Mucosa of rectum (tissue), 2 donors: ENCODE results near the gene NUS1.
"Not testable (repeated sequence)": the region's sequence is repeated elsewhere in the genome, so short reads cannot be mapped to it uniquely, and the experiment has no call there.

ENCODE experiments used
- H3K27ac ChIP-seq, 2 donors: one replicate each; pipeline ENCODE4 v1.7.0; 2013; ENCODE audit warnings: inconsistent platforms in 2 of 2, low read depth in 2 of 2, low read length in 2 of 2
- H3K27me3 ChIP-seq, 2 donors: one replicate each; pipeline ENCODE4 v1.7.0; 2013; ENCODE audit warnings: low read length in 2 of 2; ENCODE audit not compliant: control insufficient read depth in 2 of 2, insufficient read depth in 2 of 2
- H3K36me3 ChIP-seq, 2 donors: one replicate each; pipeline ENCODE4 v1.7.0; 2013; ENCODE audit warnings: low read length in 2 of 2; ENCODE audit not compliant: control insufficient read depth in 2 of 2, insufficient read depth in 2 of 2
- H3K4me1 ChIP-seq, 2 donors: one replicate each; pipeline ENCODE4 v1.7.0; 2013; ENCODE audit warnings: low read length in 2 of 2, mild to moderate bottlenecking in 1 of 2; ENCODE audit not compliant: control insufficient read depth in 2 of 2, insufficient read depth in 2 of 2
- H3K4me3 ChIP-seq, 2 donors: one replicate each; pipeline ENCODE4 v1.7.0; 2013; ENCODE audit warnings: low read length in 2 of 2
- H3K9ac ChIP-seq, 2 donors: one replicate each; pipeline ENCODE4 v1.7.0; 2013; ENCODE audit warnings: low read length in 2 of 2, low read depth in 1 of 2, mild to moderate bottlenecking in 1 of 2
- H3K9me3 ChIP-seq, 2 donors: one replicate each; pipeline ENCODE4 v1.7.0; 2013; ENCODE audit warnings: low read length in 2 of 2; ENCODE audit not compliant: control insufficient read depth in 2 of 2
- donor health status: healthy.
- donor health status: Normal muscosa, but diverticular disease.

Gene NUS1

DNA sequence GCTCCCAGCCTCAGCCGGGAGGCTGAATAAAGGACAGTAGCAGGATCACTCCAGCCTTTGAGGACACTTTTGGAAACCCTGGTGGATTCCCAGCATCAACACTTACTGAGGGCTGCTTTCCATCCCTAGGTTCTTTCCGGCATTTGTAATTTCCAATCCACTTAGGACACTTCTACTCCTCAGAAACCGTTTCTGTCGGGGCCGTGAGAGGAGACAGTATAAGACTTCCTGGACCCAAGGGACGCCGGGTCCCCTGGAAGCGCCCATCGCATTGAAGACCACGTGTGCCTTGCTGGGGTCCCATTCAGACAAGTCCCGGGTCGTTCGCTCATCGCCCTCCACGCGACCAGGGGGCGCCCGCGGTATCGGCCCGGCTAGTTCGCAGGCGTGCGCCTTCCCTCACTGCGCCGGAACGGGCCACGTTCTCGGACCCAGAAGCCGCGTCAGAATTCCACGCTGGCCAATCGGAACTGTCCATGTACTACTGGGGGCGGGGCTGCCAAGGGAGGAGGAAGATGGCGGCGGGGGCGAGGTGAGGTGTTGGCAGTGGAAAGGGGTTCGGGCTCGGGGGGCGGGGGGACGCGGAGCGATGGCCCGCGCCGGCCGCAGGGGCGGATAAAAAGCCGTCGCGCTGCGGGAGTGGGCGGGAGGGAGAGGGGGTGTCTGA, at the start of gene NUS1:
TSS of gene NUS1 (plus strand) at position 479 of the 667 bp plus-strand sequence. CDS start 202 bp downstream, outside the sequence.
- Histone ChIP-seq H3K36me3 (peaks cover 0 to 2% of the 10 kb centered on the region in 2 donors), H3K27ac (no peak within 1 kb of the TSS), H3K9me3 (no peaks in the 10 kb centered on the region), H3K4me3 (peak within 1 kb of the TSS; percentile 82 to 88), H3K27me3 (no peaks in the 10 kb centered on the region), H3K4me1 (peaks cover 17 to 18% of the 10 kb centered on the region in 2 donors), H3K9ac (peak within 1 kb of the TSS; percentile 72 to 76)

DNA sequence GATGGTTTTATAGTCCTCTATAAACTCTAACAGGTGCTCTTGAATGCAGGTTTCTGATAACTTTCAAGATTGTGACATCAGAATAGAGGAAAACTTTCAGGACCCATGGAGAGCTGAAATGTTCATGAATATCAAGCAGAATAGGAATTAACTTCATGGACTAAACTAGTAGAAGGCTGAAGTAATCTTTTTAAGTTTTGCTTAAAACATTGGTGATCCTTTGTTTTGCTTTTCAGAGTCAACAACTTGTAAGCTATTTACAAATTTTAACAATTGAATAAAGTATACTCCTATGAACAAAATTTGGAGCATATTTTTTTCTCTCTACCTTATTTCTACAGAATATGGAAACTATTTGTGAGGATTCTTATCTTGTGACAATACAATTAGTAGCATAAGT, 47.7 kb upstream of the NUS1 start:
- Histone ChIP-seq H3K27ac (no peak overlapping the region), H3K4me1 (no peaks in the 10 kb centered on the region), H3K9me3 (peaks cover 2 to 3% of the 10 kb centered on the region in 2 donors), H3K27me3 (no peaks in the 10 kb centered on the region), H3K9ac (no peak overlapping the region), H3K4me3 (no peak overlapping the region), H3K36me3 (no peaks in the 10 kb centered on the region)

DNA sequence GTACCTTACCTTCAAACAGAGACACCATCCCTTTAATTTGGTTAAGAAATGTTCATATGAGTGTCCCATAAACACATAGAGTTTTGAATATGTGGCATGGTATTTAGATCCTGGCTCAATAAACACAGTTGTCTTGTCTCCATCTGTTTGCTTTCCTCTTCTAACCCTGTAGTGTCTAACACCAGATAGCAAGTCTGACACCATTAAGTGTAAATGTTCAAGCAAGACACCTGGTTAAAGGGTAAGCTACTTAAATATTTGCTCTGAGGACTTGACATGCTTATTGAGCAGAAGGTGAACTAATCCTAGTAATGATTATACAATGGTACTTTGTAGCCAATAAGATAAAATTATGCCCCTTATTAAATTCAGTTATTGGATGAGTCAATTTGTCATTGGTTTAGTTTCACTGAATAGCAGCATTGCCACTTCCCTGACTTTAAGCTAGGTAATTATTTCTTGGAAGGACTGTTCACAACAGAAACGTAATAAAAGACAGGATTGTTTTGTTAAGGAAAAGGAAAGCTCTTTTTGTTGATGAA, 46.1 kb upstream of the NUS1 start:
- no peak overlapping the region for H3K27ac ChIP-seq

DNA sequence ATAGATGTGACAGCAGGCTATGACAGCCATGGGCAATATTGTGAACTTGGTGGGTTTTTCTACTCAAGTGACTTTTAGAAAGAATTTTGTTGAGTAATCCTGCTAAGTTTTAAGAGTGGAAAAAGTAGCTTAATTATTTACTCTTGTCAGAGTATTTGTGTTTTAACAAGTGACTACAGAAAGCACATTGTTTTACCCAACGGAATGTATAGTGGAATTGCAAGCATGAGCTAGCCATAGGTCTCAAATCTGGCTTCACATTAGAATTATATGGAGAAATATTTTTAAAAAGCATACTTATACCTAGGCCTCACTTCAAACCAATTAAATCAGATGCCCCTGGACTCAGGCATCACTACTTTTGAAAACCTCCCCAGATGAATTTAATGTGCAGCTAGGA, 37.5 kb upstream of the NUS1 start:
- H3K4me3 ChIP-seq = no peak overlapping the region
- no peaks in the 10 kb centered on the region for H3K4me1 ChIP-seq
- H3K9me3 ChIP-seq = no peaks in the 10 kb centered on the region
- no peak overlapping the region for H3K9ac ChIP-seq
- no peak overlapping the region for H3K27ac ChIP-seq
- no peaks in the 10 kb centered on the region for H3K27me3 ChIP-seq
- H3K36me3 ChIP-seq = no peaks in the 10 kb centered on the region

More for the DNA sequence above, 46.1 kb upstream of the NUS1 start:
- Histone ChIP-seq H3K27me3 (no peaks in the 10 kb centered on the region), H3K36me3 (no peaks in the 10 kb centered on the region), H3K4me3 (no peak overlapping the region), H3K9ac (no peak overlapping the region), H3K4me1 (no peaks in the 10 kb centered on the region), H3K9me3 (peaks cover 0 to 2% of the 10 kb centered on the region in 2 donors)

DNA sequence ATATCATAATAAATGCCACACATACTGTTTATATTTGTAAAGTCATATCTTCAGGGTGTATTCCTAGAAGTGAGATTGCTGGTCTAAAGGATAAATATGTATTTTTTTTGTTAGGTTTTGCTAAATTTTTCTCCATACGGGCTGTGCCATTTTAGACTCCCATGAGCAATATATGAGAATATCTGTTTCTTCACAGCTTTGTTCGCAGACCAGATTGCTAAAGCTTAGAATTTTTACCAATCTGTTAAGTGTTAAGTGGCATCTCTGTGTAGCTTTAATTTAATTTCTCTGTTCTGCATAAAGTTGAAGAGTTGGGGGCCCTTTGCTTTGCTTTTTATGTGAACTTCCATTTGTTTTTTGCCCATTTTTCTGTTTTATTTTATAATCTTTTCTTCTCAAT, 32.3 kb upstream of the NUS1 start:
- Histone ChIP-seq H3K4me1 (no peaks in the 10 kb centered on the region), H3K9ac (no peak overlapping the region), H3K27ac (no peak overlapping the region), H3K4me3 (no peak overlapping the region), H3K9me3 (no peaks in the 10 kb centered on the region), H3K27me3 (no peaks in the 10 kb centered on the region), H3K36me3 (no peaks in the 10 kb centered on the region)

DNA sequence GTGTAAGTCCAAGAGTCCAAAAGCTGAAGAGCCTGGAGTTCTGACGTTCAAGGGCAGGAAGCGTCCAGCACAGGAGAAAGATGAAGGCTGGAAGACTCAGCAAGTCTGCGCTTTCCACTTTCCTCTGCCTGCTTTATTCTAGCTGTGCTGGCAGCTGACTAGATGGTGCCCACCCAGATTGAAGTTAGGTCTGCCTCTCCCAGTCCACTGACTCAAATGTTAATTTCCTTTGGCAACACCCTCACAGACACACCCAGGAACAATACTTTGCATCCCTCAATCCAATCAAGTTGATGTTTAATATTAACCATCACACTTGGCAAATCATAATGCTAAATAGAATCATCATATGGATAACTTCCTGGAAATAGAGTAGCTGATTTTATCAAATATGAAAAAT, 23.3 kb upstream of the NUS1 start:
- H3K36me3 ChIP-seq, H3K4me1 ChIP-seq, H3K9ac ChIP-seq, H3K4me3 ChIP-seq, H3K27me3 ChIP-seq, H3K9me3 ChIP-seq, H3K27ac ChIP-seq: not testable (repeated sequence)

DNA sequence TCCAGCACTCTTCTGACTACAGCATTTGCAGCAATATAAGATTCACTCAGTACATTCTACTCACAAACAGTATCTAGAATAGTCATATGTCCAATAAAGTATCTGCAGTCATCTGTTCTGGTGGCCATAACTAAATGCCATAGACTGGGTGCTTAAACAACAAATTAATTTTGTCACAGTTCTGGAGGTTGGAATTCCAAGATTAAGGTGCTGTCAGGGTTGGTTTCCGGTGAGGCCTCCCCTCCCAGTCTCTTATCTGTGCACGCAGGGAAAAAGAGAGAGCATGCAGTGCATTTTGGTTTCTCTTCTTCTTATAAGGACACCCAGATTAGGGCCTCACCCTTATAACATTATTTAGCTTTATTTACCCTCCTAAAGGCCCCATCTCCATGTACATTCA, 21.3 kb upstream of the NUS1 start:
- no peaks in the 10 kb centered on the region for H3K27me3 ChIP-seq
- no peak overlapping the region for H3K9ac ChIP-seq
- H3K4me1 ChIP-seq = no peaks in the 10 kb centered on the region

DNA sequence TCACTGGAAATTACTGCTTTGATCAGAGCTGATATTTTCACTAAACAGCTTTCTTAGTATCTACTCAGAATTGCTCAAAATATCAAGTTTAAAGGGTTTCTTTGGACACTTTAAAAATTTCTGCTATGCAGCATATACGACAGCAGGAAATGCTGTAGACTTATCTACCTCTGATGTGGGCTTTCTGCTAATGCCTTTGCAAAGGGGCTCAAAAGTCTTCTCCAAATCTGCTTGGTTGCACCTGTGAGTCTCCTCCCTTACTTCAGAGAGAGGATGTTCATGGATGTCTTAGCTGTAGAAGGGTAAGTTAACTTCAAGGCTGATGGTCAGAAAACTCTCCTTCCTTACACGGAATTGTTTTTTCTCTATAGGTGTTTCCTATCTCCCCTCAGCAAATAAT, 19.9 kb upstream of the NUS1 start:
- no peaks in the 10 kb centered on the region for H3K4me1 ChIP-seq
- H3K9ac ChIP-seq = no peak overlapping the region
- no peaks in the 10 kb centered on the region for H3K27me3 ChIP-seq
- H3K36me3 ChIP-seq = no peaks in the 10 kb centered on the region
- no peaks in the 10 kb centered on the region for H3K9me3 ChIP-seq
- no peak overlapping the region for H3K4me3 ChIP-seq
- H3K27ac ChIP-seq = no peak overlapping the region

More for the DNA sequence above, 21.3 kb upstream of the NUS1 start:
- Histone ChIP-seq H3K36me3 (no peaks in the 10 kb centered on the region), H3K9me3 (no peaks in the 10 kb centered on the region), H3K4me3 (no peak overlapping the region), H3K27ac (no peak overlapping the region)

DNA sequence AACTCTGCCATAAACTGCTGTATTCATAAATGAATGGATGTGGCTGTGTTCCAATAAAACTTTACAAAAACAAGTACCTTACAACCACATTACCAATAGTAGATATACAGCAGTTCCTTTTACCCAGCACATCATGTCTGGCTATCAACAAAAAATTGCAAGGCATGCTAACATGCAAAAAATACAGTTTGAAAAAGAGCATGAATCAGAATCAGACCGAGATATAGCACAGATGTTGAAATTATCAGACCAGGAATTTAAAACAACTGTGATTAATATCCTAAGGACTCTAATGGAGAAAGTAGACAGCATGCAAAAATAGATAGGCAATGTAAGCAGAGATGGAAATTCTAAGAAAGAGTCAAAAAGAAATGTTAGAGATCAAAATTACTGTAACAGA, 8.4 kb upstream of the NUS1 start:
- H3K36me3 ChIP-seq = no peaks in the 10 kb centered on the region
- H3K27ac ChIP-seq = no peak overlapping the region
- H3K9ac ChIP-seq = no peak overlapping the region
- no peaks in the 10 kb centered on the region for H3K4me1 ChIP-seq
- no peaks in the 10 kb centered on the region for H3K27me3 ChIP-seq
- H3K9me3 ChIP-seq = no peaks in the 10 kb centered on the region
- H3K4me3 ChIP-seq = no peak overlapping the region

DNA sequence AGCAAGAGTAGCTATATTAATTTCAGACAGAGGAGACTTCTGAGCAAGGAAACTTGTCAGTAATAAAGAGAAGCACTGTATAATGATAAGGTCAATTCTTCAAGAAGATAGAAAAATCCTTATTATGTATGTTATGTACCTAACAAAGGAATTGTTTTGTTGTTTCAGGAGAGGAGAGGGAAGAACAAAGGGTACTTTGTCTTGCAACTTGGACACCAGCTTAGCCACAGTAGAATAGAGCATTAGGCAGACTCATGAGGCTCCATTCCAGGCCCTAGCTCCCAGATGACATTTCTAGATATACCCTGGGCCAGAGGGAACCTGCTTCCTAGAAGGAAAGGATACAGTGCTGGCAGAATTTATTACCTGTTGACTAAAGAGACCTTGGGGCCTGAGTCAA, 6.5 kb upstream of the NUS1 start:
- H3K36me3 ChIP-seq = no peaks in the 10 kb centered on the region
- no peaks in the 10 kb centered on the region for H3K4me1 ChIP-seq
- H3K9me3 ChIP-seq = no peaks in the 10 kb centered on the region
- H3K27me3 ChIP-seq = no peaks in the 10 kb centered on the region
- no peak overlapping the region for H3K27ac ChIP-seq
- no peak overlapping the region for H3K4me3 ChIP-seq
- H3K9ac ChIP-seq = no peak overlapping the region
